Activated T-helper 17 cell treated with anti-CD3 and anti-CD28 coated beads, Interleukin-2, amount 50 U/mL, for 72 hours (primary cell): ENCODE results near the gene SLC8A1. TPM values are rescaled to one million over a fixed set of nuclear protein-coding genes. Genes with fewer than 3 reads are reported as not detected.

Source experiments
- ATAC-seq: fragments of 150-1000 bp; cut with Tn5 transposase; replicated peaks from 2 replicates; pipeline ENCODE4 v1.10.0; 2021; ENCODE audit warnings: mild to moderate bottlenecking, moderate library complexity
- H3K27ac Mint-ChIP-seq: one replicate; pipeline ENCODE4 v1.8.0; 2022; ENCODE audit warnings: mixed read lengths
- H3K27me3 Mint-ChIP-seq: one replicate; pipeline ENCODE4 v1.8.0; 2022; ENCODE audit warnings: mixed read lengths
- H3K36me3 Mint-ChIP-seq: one replicate; pipeline ENCODE4 v1.8.0; 2022; ENCODE audit warnings: low read depth, mild to moderate bottlenecking, mixed read lengths
- H3K4me1 Mint-ChIP-seq: one replicate; pipeline ENCODE4 v1.8.0; 2022; ENCODE audit warnings: mixed read lengths
- H3K4me3 Mint-ChIP-seq: one replicate; pipeline ENCODE4 v1.8.0; 2022; ENCODE audit warnings: mild to moderate bottlenecking, mixed read lengths
- H3K9me3 Mint-ChIP-seq: one replicate; pipeline ENCODE4 v1.8.0; 2022; ENCODE audit warnings: mixed read lengths
- total RNA-seq, 2 donors: library from RNA; stranded (reverse); gene quantifications; one replicate each; pipeline ENCODE4 v1.2.3, GENCODE V29; 2022

Gene SLC8A1
- total RNA-seq, 2 donors from 2014 or later, result 0.45 TPM; not detected in 1

DNA sequence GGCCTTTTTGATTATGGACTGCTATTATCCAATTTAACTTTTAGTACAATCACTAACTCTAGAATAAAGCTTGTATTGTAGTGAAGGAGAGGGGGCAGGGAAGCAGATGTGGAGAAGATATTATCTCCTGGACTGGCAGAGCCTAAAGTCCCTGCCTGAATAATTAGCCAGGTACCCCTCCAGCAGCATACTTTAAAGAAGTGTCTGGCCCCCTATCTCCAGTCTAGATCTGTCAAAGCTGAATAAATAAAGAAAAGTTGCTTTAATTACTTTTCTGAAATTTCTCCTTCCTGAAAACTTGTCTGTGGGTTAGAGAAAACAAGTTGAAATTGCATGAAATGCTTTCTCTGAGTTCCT, 258.2 kb downstream of the SLC8A1 start:
- Mint-ChIP-seq H3K4me3 (no peak overlapping the region), H3K9me3 (peaks cover 5% of the 10 kb centered on the region), H3K36me3 (no peaks in the 10 kb centered on the region), H3K4me1 (no peaks in the 10 kb centered on the region), H3K27me3 (peaks cover 14% of the 10 kb centered on the region), H3K27ac (no peak overlapping the region)
- ATAC-seq, result no peak

DNA sequence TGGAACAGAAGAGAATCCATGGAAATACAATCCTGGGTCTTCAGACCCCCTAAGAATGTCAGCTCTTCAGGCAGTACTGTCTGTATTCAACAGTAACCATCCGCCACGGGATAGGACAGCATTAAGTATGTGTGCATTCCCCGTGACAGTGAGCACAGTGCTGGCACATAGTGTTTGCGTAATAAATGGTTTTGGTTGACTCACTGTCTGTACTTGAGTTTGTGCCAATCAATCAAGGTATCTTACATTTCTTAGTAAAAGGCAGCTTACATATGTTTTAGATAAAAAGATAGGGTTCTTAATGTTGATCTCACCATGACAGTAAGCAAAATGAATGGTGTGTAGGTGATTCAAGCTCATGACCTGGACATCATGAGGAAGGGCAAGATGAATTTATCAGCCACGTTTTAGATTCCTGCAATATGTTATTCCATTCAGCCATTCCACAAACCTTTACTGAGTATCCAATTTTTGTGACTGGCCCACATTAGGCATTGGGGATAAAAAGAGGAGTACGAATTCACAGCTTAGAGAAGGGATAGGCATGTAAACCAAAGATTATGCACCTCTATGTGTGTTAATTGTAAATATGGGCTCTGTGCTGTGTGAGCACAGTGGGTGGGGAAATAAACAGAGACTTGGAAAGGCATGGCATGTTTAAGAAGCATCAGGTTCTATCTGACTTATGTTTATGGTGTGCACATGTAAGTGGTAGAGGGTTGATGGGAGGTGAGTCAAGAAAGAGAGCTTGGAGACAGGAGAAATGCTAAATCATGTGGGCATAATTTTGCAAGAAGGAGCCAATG, 258.8 kb downstream of the SLC8A1 start:
- no peak for ATAC-seq
- Mint-ChIP-seq H3K36me3 (no peaks in the 10 kb centered on the region), H3K4me3 (no peak overlapping the region), H3K9me3 (peaks cover 5% of the 10 kb centered on the region), H3K27me3 (peaks cover 14% of the 10 kb centered on the region), H3K27ac (no peak overlapping the region), H3K4me1 (no peaks in the 10 kb centered on the region)

DNA sequence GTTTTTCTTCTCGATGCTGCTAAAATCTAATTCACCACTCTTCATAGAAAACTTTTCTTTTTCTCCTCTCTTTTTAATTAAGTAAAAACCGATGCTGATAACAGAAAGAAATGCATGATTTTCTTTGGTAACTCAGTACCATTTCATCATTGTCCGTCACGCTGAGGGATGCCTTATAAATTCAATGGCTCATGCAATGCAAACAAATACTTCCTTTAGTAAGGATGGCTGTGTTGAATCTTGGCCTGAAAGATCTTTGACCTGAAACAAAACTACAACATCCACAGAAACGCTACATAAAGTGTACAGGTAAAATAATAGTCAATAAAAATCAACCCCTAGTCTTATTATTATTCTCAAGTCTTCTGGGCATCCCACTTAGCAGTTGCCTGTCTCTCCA, 261.4 kb downstream of the SLC8A1 start:
- peaks cover 14% of the 10 kb centered on the region for H3K27me3 Mint-ChIP-seq
- H3K9me3 Mint-ChIP-seq, result peaks cover 5% of the 10 kb centered on the region
- H3K27ac Mint-ChIP-seq, result no peak overlapping the region
- no peaks in the 10 kb centered on the region for H3K36me3 Mint-ChIP-seq
- ATAC-seq, result no peak
- H3K4me3 Mint-ChIP-seq, result no peak overlapping the region
- H3K4me1 Mint-ChIP-seq, result no peaks in the 10 kb centered on the region

DNA sequence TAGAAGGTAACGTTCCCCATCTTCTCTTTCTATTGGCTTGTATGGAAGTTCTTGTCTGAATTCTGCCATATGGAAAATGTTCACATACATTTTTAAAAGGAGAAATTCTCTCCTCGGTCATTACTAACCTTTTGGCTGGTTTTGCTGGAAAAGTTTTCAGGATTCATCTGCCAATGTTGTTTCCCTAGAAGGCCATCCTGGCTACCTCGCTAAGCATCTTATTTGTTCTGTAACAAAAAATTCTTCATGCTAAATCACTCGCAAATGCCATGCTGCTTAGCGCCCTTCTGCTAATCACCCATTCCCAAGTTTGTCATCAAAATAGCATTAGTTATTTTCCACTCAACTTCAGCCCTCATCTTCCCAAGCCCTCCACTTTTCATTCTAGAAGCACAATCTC, 262.0 kb downstream of the SLC8A1 start:
- H3K27me3 Mint-ChIP-seq, result peaks cover 13% of the 10 kb centered on the region
- no peaks in the 10 kb centered on the region for H3K4me1 Mint-ChIP-seq
- peaks cover 5% of the 10 kb centered on the region for H3K9me3 Mint-ChIP-seq
- no peak overlapping the region for H3K4me3 Mint-ChIP-seq
- ATAC-seq, result no peak
- H3K36me3 Mint-ChIP-seq, result no peaks in the 10 kb centered on the region
- H3K27ac Mint-ChIP-seq, result no peak overlapping the region

DNA sequence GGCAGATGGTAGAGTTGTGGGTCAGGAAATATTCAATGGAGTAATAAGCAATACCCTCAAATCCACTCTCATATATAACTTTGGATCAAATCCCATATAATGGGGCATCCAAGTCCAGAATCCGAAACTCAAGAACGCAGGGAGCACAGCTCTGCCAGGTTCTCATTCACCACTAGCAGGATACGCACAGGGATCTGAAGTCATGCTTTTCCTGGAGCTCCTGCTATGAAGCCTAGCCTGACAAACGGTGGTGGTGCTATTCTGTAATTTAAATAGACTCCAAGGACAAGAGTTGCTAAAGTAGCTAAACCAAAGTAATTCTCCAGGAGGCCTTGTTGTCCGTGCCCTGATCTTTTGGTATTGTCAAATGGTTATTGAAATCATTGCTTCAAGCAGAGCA, 264.8 kb downstream of the SLC8A1 start:
- Mint-ChIP-seq H3K4me1 (no peaks in the 10 kb centered on the region), H3K9me3 (no peaks in the 10 kb centered on the region), H3K27me3 (peaks cover 4% of the 10 kb centered on the region), H3K4me3 (no peak overlapping the region), H3K36me3 (no peaks in the 10 kb centered on the region), H3K27ac (no peak overlapping the region)
- no peak for ATAC-seq

DNA sequence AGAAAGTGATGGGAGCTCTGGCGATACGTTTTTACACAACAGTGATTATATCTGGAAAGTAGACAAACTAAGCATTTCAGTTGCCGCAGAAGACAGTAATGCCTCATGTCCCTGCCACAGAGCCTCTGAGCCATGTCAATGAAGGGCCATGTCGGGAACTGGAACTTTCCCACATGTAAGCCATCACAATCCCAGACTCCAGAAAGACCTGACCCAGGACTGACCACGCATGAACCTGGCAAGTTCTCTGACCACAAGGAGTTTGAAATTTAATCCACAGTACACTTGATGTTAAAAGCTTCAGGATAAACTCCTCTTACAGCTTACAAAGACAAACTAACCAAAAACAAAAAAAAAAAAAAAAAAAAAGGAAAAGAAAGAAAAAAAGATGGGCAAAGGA, 267.3 kb downstream of the SLC8A1 start:
- Mint-ChIP-seq H3K27me3 (peaks cover 3% of the 10 kb centered on the region), H3K4me1 (no peaks in the 10 kb centered on the region), H3K4me3 (no peak overlapping the region), H3K27ac (no peak overlapping the region), H3K9me3 (no peaks in the 10 kb centered on the region), H3K36me3 (no peaks in the 10 kb centered on the region)
- no peak for ATAC-seq

DNA sequence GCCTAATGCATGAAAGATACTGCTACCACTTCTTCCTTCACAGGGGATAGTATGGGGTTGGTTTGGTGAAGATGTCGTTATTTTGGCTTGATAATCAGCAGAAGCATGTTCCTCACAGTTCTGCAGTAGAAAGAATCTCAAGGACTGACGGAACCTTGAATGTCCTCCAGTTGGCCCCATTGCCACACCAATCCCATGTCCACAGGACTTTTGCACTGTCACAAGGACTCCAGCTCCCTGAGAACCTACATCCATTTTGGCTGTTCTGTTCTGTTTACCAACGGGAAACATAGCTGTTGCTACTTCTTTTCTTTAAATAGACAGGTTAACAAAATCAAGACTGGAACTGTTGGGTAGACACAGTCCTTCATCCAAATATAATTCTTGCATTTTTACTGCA, 270.0 kb downstream of the SLC8A1 start:
- ATAC-seq, result no peak
- H3K9me3 Mint-ChIP-seq, result no peaks in the 10 kb centered on the region
- H3K27me3 Mint-ChIP-seq, result peaks cover 3% of the 10 kb centered on the region
- no peaks in the 10 kb centered on the region for H3K36me3 Mint-ChIP-seq
- no peak overlapping the region for H3K27ac Mint-ChIP-seq
- no peaks in the 10 kb centered on the region for H3K4me1 Mint-ChIP-seq
- no peak overlapping the region for H3K4me3 Mint-ChIP-seq

DNA sequence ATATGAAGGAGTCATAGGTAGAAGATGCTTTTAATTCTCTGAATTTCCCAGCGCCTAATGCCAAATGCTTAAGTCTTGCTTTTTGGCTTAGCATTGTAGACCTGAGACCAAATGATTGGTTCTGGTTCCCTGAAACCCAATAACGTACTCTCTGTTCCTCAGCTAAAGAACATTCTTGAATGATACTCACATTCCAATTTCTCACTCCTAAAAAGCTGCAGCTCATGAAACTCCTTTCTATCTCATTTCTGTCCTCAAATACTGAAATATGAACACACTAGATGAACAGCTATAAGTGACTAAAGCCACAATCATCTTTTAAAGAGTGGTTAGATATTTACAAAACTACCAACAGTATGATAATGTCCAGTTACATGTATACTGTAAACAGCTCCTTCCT, 272.1 kb downstream of the SLC8A1 start:
- peaks cover 3% of the 10 kb centered on the region for H3K27me3 Mint-ChIP-seq
- no peaks in the 10 kb centered on the region for H3K36me3 Mint-ChIP-seq
- no peaks in the 10 kb centered on the region for H3K9me3 Mint-ChIP-seq
- H3K4me3 Mint-ChIP-seq, result no peak overlapping the region
- no peak overlapping the region for H3K27ac Mint-ChIP-seq
- no peak for ATAC-seq
- no peaks in the 10 kb centered on the region for H3K4me1 Mint-ChIP-seq

DNA sequence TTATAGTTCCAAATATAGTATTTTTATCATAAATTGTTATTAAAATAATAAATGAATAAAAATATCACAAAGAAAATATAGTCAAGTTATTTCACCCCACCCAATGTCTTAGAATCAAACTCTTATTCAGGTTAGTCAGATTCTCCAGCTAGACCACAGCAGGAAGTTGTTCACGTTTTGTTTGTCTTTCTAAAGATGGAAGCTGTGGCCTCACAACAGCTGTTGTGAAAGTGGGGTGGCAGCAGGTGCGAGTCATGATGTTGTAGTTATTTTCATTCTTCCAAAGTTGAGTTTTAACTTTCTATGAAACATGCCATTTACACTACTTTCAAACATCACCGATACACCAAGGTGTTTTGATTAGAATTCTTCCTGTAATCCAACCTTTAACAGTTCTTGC, 272.9 kb downstream of the SLC8A1 start:
- peaks cover 3% of the 10 kb centered on the region for H3K27me3 Mint-ChIP-seq
- ATAC-seq, result no peak
- H3K27ac Mint-ChIP-seq, result no peak overlapping the region
- H3K9me3 Mint-ChIP-seq, result no peaks in the 10 kb centered on the region
- H3K4me1 Mint-ChIP-seq, result no peaks in the 10 kb centered on the region
- H3K4me3 Mint-ChIP-seq, result no peak overlapping the region
- no peaks in the 10 kb centered on the region for H3K36me3 Mint-ChIP-seq

DNA sequence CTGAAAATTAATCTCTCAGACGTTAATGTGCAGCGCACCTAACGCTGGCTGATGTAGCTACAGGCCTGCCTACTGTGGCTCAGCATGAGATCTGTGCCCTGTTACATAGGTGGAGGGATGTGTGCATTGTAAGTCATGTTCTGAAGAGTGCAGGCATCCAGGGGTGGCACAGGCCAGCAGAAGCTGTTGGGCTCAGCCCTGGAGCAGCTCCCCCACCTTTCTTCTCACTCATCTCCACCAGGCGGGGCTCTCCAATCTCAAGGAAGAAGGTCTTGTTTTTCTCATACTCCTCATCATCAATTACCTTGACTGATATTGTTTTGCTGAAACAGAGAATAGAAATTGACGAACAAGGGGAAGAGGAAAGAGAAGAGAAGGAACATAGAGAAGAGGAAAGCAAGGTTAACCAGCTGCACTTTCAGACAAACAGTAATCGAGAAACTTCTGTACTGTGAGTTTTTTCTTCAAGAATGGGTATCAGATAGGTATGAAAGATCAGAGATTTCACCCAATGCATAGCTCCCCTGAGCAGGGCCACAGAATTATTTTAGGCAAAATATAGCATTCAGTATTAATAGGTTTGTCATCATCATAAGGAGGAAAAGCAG, 273.6 kb downstream of the SLC8A1 start:
- no peak overlapping the region for H3K27ac Mint-ChIP-seq
- no peaks in the 10 kb centered on the region for H3K36me3 Mint-ChIP-seq
- H3K4me1 Mint-ChIP-seq, result no peaks in the 10 kb centered on the region
- H3K9me3 Mint-ChIP-seq, result no peaks in the 10 kb centered on the region
- no peak overlapping the region for H3K4me3 Mint-ChIP-seq
- ATAC-seq, result no peak
- H3K27me3 Mint-ChIP-seq, result peaks cover 3% of the 10 kb centered on the region

DNA sequence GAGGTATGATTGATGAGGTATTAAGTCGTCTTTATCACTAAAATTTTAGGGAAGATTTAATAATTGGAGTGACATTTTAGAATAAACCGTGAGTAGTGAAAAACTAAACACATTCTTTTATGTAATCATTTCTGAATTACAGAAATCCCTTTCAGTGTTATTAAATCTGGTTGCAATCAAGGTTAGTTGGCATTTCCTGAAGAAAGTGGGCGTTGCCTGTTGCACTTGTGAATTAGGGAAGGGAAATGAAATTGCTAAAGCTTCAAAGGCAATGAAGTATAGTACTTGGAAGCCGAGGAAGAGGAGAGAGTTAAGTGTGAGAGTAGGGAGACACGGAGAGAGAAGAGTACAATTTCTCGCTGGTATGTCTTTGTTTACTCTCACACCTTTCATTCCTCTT, 274.5 kb downstream of the SLC8A1 start:
- Mint-ChIP-seq H3K27me3 (peaks cover 3% of the 10 kb centered on the region), H3K36me3 (no peaks in the 10 kb centered on the region), H3K4me3 (no peak overlapping the region), H3K27ac (no peak overlapping the region), H3K4me1 (no peaks in the 10 kb centered on the region), H3K9me3 (no peaks in the 10 kb centered on the region)
- no peak for ATAC-seq

DNA sequence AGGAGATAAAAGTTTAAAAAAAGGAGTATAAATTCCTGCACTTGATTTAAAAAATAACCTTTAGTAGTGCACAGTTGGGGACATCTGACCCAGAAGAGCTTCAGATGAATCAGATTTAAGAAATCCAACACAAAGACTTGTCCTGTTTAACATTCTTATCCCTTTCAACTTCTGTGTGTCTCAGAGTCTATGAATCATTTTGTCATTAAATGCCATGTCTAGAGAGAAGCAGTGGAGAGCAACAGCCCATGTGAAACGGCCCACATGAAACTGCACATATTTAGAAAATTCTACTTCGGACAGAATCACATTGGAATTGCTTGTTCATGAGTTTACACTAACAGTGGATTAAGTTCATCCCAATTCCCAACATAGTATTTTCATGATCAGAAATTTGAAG, 278.6 kb downstream of the SLC8A1 start:
- Mint-ChIP-seq H3K4me1 (no peaks in the 10 kb centered on the region), H3K4me3 (no peak overlapping the region), H3K27ac (no peak overlapping the region), H3K27me3 (no peaks in the 10 kb centered on the region), H3K9me3 (no peaks in the 10 kb centered on the region), H3K36me3 (no peaks in the 10 kb centered on the region)
- no peak for ATAC-seq

DNA sequence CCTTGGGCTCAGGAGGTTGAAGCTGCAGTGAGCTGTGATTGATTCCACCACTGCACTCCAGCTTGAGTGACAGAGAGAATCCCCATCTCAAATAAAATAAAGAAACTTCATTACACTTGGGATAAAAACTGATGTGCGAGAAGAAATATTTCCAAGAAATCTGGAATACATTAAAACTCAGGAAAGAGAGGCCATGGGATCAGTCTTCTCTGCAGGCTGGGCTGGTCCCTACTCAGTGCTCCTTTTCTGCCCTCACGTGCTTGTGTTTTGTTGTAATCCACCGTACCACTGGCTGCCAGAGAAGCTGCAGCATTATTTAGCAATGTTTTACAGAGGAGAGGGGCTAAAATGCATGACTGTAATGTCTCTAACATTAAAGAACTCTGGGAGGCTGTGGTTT, 282.0 kb downstream of the SLC8A1 start:
- Mint-ChIP-seq H3K4me1 (no peaks in the 10 kb centered on the region), H3K9me3 (no peaks in the 10 kb centered on the region), H3K27ac (no peak overlapping the region), H3K4me3 (no peak overlapping the region), H3K27me3 (no peaks in the 10 kb centered on the region), H3K36me3 (no peaks in the 10 kb centered on the region)
- no peak for ATAC-seq

DNA sequence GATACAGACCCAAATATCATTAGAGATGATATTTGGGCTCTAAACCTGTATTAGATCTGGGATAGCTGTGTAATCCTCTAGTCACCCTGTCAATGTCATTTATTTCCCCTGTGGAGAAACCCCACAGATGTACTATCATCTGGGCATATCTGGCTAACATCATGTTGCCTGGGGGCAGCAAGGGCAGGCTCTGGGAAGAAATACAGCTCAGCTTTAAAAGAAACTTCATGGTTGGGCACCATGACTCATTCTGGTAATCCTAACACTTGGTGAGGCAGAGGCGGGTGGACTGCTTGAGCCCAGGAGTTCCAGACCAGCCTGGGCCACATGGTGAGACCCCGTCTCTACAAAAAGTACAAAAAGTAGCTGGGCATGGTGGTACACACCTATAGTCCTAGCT, 282.5 kb downstream of the SLC8A1 start:
- H3K27ac Mint-ChIP-seq, result no peak overlapping the region
- H3K9me3 Mint-ChIP-seq, result no peaks in the 10 kb centered on the region
- no peak overlapping the region for H3K4me3 Mint-ChIP-seq
- no peaks in the 10 kb centered on the region for H3K36me3 Mint-ChIP-seq
- H3K27me3 Mint-ChIP-seq, result no peaks in the 10 kb centered on the region
- no peak for ATAC-seq
- no peaks in the 10 kb centered on the region for H3K4me1 Mint-ChIP-seq

DNA sequence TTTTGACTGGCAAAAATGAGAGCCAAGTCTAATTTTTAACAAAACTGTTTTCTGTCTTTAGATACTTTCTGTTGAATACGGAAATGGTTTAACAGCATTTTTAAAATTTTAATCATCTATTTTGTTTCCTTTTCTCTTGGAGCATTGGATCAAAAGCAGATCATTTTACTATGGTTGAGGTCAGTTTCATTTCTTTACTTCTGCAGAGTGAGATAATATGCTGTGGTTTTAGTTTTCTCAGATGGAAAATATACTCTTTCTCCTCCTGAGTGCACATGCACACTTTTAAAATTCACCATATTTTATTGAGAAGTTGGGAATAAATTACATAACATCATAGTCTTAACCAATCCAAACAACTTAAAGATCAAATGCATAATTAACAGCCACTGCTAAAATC, 283.3 kb downstream of the SLC8A1 start:
- Mint-ChIP-seq H3K27me3 (no peaks in the 10 kb centered on the region), H3K4me3 (no peak overlapping the region), H3K36me3 (no peaks in the 10 kb centered on the region), H3K4me1 (no peaks in the 10 kb centered on the region), H3K9me3 (no peaks in the 10 kb centered on the region), H3K27ac (no peak overlapping the region)
- ATAC-seq, result no peak
